Measurements from ENCODE around the gene PACS1. TPM values are rescaled to one million over a fixed set of nuclear protein-coding genes. Genes with fewer than 3 reads are reported as not detected.
"Not testable (repeated sequence)": the region's sequence is repeated elsewhere in the genome, so short reads cannot be mapped to it uniquely, and the experiment has no call there.

The PACS1 gene
- total RNA-seq (2021; fragmentation: NEBNext Ultra II Directional; extraction: Animal tissue kit (Norgen Biotek cat#: 25700)) = 100 to 1,000 TPM in 2 of 6 experiments, 10 to 100 TPM in 4; 82.8 to 114 (median 91.8) TPM
- long read RNA-seq, partial matches to known transcripts = 1 of 10 reads
- long read RNA-seq, other reads (novel, unspliced or antisense) = 9 of 10 reads

GRCh38 chr11:66069715-66070603 is at the start of gene PACS1:
PACS1 (plus strand) TSS chr11:66070272; CDS start chr11:66070487, 215 bp downstream.
- no peaks in the 10 kb centered on the region; the same call in none of the 2 replicates for H3K27me3 Mint-ChIP-seq (ENCODE audit: insufficient read depth)
- TF ChIP-seq CTCF (IDR thresholded peaks at IDR 0.05) = 0 out of 2 replicates have a peak, but pooled peaks have one; percentile 17
- DNase-seq = peak; percentile 71
- peak within 1 kb of the TSS; percentile 90 for H3K27ac Mint-ChIP-seq
- no peaks in the 10 kb centered on the region for H3K9me3 Mint-ChIP-seq
- H3K36me3 Mint-ChIP-seq (ENCODE audit: low read depth) = peaks cover 56% of the 10 kb centered on the region
- H3K4me1 Mint-ChIP-seq (ENCODE audit: low read depth) = peaks cover 41% of the 10 kb centered on the region
- H3K4me3 Mint-ChIP-seq = peak within 1 kb of the TSS; percentile 97

- no peaks in the 10 kb centered on the region for H3K36me3 Mint-ChIP-seq (ENCODE audit: low read depth)
- peak overlapping the region; percentile 64 for H3K4me3 Mint-ChIP-seq
- H3K27ac Mint-ChIP-seq = peak overlapping the region; percentile 78
- DNase-seq = peak; percentile 79
- H3K27me3 Mint-ChIP-seq (ENCODE audit: insufficient read depth) = no peaks in the 10 kb centered on the region; the same call in 1 of the 2 replicates
- peaks cover 36% of the 10 kb centered on the region for H3K4me1 Mint-ChIP-seq (ENCODE audit: low read depth)
- no peak for TF ChIP-seq CTCF (IDR thresholded peaks at IDR 0.05)
- no peaks in the 10 kb centered on the region for H3K9me3 Mint-ChIP-seq
Observed at GRCh38 chr11:66020618-66021357, 49.3 kb upstream of the PACS1 start.

GRCh38 chr11:66022401-66023185 is 47.5 kb upstream of the PACS1 start:
- Mint-ChIP-seq H3K4me1 (ENCODE audit: low read depth) (peaks cover 27% of the 10 kb centered on the region), H3K27ac (no peak overlapping the region), H3K36me3 (ENCODE audit: low read depth) (no peaks in the 10 kb centered on the region), H3K4me3 (peak overlapping the region; percentile 68), H3K9me3 (no peaks in the 10 kb centered on the region), H3K27me3 (ENCODE audit: insufficient read depth) (no peaks in the 10 kb centered on the region; the same call in none of the 2 replicates)
- TF ChIP-seq CTCF (IDR thresholded peaks at IDR 0.05) = peak; percentile 96
- peak; percentile 24 for DNase-seq

GRCh38 chr11:66023186-66023440 is 47.0 kb upstream of the PACS1 start:
- DNase-seq = not testable (repeated sequence)

GRCh38 chr11:66026017-66026529 is 44.0 kb upstream of the PACS1 start, which contains the start of gene CATSPER1:
CATSPER1 (minus strand) TSS chr11:66026479; CDS start chr11:66026379, 100 bp downstream.
- Mint-ChIP-seq H3K4me1 (ENCODE audit: low read depth) (peaks cover 15% of the 10 kb centered on the region), H3K27me3 (ENCODE audit: insufficient read depth) (no peaks in the 10 kb centered on the region; the same call in 1 of the 2 replicates), H3K4me3 (no peak within 1 kb of the TSS), H3K27ac (no peak within 1 kb of the TSS), H3K36me3 (ENCODE audit: low read depth) (no peaks in the 10 kb centered on the region), H3K9me3 (no peaks in the 10 kb centered on the region)
- TF ChIP-seq CTCF (IDR thresholded peaks at IDR 0.05) = no peak
- DNase-seq = no peak

More at GRCh38 chr11:66023186-66023440, 47.0 kb upstream of the PACS1 start:
- peaks cover 27% of the 10 kb centered on the region for H3K4me1 Mint-ChIP-seq (ENCODE audit: low read depth)
- H3K36me3 Mint-ChIP-seq (ENCODE audit: low read depth); H3K4me3 Mint-ChIP-seq; H3K9me3 Mint-ChIP-seq; H3K27ac Mint-ChIP-seq; H3K27me3 Mint-ChIP-seq (ENCODE audit: insufficient read depth): not testable (repeated sequence)

Measured in HFFc6 (cell line).